NB4 (cell line): ENCODE results near the gene OR13C8.

Experiments
- TF ChIP-seq, protein P1 (sequence below): IDR thresholded peaks from one replicate; pipeline ENCODE4 v1.5.1; 2012; ENCODE audit warnings: low read depth, low read length
- TF ChIP-seq, protein P2 (sequence below): IDR thresholded peaks from 2 replicates; pipeline ENCODE4 v1.6.1; 2011; ENCODE audit warnings: low read depth, low read length

DNA sequence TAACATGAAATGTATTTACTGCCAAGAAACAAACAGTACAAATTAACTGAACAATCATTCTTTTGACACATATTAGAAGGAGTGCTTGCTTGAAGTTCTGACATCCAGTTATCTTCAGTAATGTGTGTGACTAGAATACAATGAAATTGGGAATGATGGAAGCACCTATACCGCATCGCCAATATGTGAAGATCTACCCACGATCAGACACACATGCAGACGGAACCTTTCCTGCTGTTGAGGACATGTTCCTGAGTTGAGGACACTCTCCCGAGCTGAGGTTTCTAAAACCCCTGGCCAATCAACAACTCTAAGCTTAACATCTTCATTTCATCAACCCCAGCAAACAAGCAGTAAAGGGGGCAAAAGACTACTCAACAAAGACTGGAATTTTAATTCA lies 32.2 kb upstream of the OR13C8 start, which contains the start of gene OR13C3:
- TF ChIP-seq, protein P1, sequence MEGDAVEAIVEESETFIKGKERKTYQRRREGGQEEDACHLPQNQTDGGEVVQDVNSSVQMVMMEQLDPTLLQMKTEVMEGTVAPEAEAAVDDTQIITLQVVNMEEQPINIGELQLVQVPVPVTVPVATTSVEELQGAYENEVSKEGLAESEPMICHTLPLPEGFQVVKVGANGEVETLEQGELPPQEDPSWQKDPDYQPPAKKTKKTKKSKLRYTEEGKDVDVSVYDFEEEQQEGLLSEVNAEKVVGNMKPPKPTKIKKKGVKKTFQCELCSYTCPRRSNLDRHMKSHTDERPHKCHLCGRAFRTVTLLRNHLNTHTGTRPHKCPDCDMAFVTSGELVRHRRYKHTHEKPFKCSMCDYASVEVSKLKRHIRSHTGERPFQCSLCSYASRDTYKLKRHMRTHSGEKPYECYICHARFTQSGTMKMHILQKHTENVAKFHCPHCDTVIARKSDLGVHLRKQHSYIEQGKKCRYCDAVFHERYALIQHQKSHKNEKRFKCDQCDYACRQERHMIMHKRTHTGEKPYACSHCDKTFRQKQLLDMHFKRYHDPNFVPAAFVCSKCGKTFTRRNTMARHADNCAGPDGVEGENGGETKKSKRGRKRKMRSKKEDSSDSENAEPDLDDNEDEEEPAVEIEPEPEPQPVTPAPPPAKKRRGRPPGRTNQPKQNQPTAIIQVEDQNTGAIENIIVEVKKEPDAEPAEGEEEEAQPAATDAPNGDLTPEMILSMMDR, result no peak
- TF ChIP-seq, protein P2, sequence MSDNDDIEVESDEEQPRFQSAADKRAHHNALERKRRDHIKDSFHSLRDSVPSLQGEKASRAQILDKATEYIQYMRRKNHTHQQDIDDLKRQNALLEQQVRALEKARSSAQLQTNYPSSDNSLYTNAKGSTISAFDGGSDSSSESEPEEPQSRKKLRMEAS, result no peak
